ENCODE data around the gene OR2M2.

The OR2M2 gene, protein sequence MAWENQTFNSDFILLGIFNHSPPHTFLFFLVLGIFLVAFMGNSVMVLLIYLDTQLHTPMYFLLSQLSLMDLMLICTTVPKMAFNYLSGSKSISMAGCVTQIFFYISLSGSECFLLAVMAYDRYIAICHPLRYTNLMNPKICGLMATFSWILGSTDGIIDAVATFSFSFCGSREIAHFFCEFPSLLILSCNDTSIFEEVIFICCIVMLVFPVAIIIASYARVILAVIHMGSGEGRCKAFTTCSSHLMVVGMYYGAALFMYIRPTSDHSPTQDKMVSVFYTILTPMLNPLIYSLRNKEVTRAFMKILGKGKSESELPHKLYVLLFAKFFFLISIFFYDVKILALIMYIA

DNA sequence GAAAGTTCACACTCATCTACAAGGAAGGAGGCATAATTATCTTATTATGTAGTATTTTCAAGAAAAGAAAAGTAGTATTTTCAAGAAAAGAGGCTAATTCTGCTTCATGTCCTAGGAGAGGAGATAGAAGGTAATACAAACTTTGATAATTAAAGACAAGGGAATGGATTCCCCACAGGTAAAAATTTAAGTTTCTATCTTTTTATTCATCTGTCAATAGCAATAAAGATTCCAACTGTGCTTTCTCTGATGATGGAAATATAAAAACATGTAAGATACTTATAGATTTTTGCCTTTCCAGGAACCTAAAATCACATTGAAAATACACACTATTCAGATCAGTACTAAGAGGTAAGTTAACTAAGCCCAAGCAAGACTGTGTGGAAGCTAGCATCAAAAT lies at the start of gene OR2M2:
Gene OR2M2 (plus strand): TSS at position 301 of the 400 bp plus-strand sequence. CDS start 5,165 bp downstream, outside the sequence.
- no peak for DNase-seq

DNA sequence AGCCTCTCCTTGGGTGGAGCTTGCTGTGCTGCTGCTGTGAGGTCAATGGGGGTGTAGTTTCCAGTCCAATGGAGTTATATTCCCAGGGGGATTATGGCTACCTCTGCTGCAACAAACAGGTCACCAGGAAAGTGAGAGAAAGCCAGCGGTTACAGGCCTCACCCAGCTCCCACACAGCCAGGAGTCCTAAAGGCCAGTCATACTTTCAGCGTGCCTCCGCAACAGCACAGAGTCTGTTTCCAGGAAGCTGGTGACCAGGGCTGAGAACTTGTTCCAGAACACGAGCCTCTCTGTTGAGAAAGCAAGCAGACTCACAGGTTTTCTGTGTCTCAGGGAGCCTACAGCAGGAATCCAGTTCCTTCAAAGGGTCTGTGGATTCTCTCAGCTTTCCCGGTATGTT lies 47.0 kb upstream of the OR2M2 start:
- no peak for DNase-seq

DNA sequence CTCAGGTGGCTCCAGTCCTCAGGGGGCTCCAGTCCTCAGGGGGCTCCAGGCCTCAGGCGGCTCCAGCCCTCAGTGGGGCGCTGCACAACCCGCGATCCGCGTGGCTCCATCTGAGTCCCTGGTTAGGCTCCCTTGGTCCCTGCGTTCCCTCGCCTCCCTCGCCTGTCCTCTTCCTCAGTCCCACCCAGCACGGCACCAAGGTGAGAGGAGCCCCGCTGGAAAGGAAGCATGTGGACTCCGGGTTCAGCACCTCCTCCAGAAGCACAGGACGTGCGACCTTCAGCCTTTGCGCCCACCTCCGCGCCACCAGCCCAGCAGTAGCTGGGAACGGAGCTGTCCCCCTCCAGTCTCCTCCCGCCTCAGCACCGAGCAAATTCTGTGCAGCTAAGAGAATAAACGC lies 37.8 kb upstream of the OR2M2 start:
- no peak for DNase-seq

DNA sequence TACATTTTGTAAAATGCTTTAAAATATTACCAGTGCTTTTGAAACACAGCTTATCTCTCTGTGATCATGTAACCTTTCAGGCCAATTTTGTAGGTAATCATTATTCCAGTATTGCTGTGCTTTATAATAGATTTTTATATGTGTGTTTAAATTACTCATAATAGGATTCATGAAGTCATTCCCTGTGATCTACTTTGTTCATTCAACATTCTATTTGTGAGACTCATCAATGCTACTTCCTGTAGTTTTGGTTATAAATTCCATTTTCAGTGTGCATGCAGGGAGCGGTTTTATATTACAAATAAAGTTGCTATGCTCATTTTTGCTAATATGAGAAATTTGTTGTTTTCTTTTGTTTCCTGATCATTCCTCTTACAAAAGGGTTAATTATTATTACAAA lies 33.8 kb upstream of the OR2M2 start:
- DNase-seq = no peak

DNA sequence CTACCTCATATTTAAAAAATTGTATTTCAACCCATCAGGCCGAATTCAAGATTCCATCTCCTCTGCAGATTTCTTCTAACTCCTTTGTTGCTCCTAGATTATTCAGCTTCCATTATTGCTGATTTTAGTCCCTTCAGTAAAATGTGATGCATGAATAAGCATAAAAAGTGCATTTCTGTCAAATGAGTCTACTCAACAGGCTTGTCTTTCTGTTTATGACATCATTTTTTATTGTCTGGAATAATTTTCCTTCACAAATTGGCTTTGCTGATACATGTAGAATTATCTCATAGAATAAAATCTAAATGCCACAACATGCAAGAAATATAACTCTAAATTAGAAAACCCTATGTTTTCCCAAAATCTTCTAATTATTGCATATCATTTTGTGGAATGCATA lies 31.3 kb upstream of the OR2M2 start:
- no peak for DNase-seq

DNA sequence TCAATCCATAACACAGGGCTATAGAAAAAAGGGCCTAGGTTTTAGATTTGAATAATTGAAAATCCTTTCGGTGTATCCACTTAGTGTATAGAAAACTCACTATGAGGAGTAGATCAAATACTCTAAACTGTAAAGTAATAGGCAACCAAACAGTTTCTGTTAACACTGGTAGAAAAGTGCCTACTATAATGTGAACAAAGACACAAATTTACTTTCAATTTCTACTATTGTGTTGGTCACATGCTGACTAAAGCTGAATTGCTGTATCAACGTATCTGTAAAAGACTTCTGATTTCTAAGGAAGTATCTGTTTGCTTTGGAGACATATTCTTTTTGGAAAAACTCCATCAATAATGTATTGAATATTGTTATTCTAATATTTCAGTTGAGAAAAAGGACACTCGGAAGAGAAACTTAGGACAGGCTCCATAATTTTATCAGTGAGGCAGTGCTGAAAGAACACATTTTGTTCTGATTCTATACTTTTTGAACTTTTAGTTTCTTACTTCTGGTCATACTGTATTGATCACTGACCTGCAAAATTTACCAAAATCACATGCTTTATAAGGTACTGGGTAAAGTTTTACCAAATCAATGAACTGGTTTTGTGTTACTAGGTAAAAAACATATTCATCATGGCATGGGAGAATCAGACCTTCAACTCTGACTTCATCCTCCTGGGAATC lies 30.0 kb upstream of the OR2M2 start, which contains the start of gene OR2M5:
Gene OR2M5 (plus strand): TSS at position 636 of the 686 bp plus-strand sequence. CDS start 0 bp downstream, at position 636.
- DNase-seq = no peak

DNA sequence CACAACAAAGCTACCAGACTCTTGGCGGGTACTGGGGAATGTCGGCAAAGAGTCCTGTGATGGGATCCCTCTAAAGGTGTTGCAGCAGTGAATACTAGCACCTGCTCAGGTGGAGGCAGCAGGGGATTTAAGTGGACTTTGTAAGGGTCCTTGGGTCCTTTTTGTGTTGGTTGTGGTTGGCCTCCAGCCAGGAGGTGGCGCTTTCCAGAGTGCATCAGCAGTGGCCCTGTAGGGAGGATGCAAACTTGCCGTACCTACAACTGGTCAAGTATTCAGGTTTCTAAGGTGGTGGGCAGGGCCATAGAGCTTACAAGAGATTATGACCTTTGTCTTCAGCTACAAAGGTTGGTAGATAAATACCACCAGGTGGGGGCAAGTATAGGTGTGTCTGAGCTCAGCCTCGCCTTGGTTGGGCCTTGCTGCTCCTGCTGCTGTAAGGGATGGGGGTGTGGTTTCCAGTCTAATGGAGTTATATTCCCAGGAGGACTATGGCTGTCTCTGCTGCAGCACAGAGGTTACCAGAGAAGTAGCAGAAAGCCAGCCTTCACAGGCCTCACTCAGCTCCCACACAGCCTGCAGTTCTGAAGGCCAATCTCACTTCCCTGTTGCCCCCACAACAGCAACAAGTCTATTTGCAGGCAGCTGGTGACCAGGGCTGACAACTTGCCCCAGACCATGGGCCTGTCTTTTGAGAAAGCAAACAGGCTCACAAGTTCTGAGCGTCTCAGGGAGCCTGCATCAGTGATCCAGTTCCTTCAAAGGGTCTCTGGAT lies 22.4 kb upstream of the OR2M2 start:
- DNase-seq = no peak

DNA sequence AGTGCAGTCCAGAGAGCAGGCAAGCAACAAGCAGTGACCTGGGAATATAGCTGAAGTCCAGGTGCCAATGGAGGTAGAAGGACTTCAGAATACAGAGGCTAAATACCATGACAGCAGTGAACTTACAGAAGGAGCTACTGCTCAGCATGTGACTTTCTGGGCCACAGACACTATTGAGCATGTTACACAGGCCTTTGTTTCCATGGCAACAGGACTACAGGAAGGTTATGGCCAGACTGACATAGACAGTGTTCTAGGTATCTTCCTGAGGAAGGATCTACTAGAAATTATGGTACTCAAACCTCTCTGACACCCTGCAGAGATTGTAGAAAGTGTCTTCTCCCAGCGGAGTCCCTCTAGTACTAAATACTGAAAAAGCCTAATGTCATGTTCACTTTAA lies 18.7 kb upstream of the OR2M2 start:
- DNase-seq = no peak

DNA sequence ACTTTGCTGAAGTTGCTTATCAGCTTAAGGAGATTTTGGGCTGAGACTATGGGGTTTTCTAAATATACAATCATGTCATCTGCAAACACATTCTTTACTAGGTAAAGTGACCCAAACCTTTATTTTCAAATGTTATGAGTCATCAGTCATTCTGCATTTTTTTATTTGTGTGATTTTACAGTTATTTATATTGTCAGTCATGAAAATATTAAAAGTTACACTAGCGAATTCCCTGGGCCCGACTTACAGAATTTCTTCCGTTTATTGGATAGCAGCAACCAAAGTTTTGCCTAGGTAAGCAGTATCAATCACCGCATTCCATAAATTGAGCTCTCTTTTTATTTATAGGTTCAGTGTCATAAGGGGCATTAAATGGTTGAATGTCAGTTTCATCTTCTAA lies 15.9 kb upstream of the OR2M2 start:
- no peak for DNase-seq

DNA sequence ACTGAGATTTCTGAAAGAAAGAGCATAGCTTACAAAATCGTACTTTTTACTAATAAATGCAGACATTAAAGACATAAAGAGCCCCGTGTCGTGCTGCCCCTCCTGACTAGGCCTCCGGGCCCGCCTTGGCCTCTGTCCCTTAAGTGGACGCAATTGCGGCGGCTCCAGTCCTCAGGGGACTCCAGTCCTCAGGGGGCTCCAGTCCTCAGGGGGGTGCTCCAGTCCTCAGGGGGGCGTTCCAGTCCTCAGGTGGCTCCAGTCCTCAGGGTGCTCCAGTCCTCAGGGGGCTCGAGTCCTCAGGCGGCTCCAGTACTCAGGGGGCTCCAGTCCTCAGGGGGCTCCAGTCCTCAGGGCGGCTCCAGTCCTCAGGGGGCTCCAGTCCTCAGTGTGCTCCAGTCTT lies 10.6 kb upstream of the OR2M2 start:
- no peak for DNase-seq

DNA sequence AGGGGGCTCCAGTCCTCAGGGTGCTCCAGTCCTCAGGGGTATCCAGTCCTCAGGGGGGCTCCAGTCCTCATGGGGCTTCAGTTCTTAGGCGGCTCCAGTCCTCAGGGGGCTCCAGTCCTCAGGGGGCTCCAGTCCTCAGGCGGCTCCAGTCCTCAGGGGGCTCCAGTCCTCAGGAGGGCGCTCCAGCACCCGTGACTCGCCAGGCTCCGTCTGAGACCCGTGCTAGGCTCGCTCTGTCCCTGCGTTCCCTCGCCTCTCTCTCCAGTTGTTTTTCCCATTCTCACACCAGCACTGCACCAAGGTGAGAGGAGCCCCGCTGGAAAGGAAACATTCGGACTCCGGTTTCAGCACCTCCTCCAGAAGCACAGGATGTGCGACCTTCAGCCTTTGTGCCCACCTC lies 9.4 kb upstream of the OR2M2 start:
- no peak for DNase-seq

DNA sequence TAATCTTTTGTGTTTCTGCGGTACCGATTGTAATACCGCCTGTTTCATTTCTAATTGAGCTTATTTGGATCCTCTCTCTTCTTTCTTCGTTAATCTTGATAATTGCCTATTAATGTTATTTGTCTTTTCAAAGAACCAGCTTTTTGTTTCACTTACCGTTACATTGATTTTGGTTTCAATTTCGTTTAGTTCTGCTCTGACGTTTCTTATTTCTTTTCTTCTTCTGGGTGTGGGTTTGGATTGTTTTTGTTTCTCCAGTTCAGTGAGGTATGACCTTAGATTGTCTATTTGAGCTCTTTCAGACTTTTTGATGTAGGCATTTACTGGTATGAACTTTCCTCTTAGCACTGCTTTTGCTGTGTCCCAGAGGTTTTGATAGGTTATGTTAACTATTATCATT lies 9.4 kb downstream of the OR2M2 start:
- no peak for DNase-seq

DNA sequence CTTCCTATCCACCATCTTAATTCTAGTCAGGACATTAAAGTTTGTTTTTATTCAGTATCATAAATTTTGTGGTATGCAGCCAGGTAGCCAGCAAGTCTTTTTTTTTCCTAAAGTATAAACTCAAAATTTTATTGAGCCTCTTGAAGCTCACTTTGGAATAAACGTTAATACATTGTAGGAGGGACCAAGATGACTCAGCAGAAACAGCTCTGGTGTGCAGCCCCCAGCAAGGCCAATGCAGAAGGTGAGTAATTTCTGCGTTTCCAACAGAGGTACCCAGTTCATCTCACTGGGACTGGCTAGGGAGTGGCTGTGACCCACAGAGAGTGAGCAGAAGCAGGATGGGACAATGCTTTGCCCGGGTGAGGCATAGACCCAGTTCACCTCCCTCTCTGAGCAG lies 12.7 kb downstream of the OR2M2 start:
- no peak for DNase-seq

DNA sequence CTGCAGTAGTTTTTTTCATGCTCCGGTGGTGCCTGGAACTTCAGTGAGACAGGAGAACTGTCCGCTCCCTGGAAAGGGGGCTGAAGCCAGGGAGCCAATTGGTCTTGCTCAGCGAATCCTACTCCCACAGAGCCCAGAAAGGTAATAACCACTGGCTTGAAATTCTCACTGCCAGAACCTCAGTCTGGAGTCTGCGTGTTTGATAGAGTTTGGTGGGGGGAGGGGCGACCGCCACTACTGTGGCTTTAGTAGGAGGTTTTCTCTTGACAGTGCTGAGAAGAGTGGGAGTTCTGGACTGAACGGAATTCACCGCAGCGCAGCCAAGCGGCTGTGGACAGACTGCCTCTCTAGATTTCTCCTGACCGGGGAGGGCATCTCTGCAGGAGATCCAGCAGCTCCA lies 14.4 kb downstream of the OR2M2 start:
- no peak for DNase-seq

DNA sequence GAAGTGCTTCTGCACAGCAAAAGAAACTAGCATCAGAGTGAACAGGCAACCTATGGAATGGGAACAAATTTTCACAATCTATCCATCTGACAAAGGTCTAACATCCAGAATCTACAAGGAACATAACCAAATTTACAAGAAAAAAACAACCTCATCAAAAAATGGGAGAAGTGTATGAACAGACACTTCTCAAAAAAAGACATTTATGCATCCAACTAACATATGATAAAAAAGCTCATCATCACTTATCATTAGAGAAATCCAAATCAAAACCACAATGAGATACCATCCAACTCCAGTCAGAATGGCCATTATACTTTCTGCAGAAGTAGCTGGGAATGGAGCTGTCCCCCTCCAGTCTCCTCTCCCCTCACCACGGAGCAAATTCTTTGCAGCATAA lies 19.5 kb downstream of the OR2M2 start:
- no peak for DNase-seq

DNA sequence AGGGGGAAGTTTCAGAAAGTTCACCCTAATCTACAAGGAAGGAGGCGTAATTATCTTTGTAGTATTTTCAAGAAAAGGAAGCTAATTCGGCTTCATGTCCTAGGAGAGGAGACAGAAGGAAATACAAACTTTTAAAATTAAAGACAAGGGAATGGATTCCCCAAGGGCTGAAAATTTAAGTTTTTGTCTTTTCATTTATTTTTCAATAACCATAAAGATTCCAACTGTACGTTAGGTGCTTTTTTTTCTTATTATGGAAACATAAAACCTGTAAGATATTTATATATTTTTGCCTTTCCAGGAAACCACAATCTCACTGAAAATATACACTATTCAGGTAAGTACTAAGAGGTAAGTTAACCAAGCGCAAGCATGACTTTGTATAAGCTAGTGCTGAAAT lies 22.3 kb downstream of the OR2M2 start, which contains the start of gene OR2M3:
Gene OR2M3 (plus strand): TSS at position 301 of the 400 bp plus-strand sequence. CDS start 5,803 bp downstream, outside the sequence.
- no peak for DNase-seq

DNA sequence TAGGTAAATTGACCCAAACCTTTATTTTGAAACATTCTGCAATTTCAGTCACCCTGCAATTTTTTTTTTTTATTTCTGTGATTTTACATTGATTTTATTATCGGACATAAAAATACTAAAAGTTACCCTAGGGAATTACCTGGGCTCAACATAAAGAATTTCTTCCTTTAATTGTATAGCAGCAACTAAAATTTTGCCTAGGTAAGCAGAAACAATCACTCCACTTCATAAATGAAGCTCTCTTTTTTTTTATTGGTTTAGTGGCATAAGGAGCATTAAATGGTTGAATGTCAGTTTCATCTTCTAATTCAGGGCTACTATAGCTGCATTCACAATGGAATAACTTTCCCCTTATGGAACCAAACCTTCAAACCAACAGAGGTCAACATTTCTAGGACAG lies 41.3 kb downstream of the OR2M2 start:
- DNase-seq = no peak

DNA sequence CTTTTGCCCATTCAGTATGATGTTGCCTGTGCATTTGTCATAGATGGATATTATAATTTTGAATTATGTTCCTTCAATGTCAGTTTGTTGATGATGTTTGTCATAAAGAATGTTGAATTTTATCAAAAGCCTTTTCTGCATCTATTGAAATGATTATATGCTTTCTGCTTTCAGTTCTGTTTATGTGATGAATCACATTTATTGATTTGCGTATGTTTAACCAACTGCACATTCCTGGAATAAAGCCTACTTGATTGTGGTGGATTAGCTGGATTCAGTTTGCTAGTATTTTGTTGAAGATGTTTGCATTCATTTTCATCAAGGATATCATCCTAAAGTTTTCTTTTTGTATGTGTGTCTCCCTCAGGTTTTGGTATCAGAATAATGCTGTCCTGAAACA lies 50.9 kb downstream of the OR2M2 start:
- no peak for DNase-seq

DNA sequence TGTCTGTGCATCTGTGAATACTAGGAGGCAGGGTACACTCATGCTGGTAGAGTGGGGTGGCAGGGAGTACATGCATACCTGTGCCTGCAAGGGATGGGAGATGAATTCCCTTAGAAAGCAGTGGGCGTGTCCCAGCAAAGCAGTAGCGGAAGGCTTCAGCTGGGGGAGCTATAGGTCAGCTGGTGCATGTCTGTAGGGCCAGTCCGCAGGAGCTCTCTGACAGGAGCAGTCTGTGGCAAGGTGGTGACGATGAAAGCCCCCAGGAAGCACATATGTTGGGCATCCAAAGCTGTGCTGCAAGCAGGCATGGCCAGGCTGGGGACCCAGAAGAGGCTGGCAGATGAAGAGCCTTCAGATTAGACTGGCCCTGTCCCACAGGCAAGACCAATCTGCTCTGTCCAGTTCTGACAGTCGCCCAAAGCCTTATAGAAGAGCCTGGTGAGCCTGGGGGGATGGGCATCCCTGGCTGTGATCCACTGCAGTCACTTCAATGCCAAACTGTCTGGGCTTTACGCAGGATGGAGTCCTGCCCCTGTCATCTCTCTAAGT lies 54.8 kb downstream of the OR2M2 start:
- no peak for DNase-seq
